HTERT RPE-1 (cell line): ENCODE results near the gene KIAA0586.
"Not testable (repeated sequence)": the region's sequence is repeated elsewhere in the genome, so short reads cannot be mapped to it uniquely, and the experiment has no call there.

Source experiments
- in situ Hi-C: fragments of 300-500 bp; cut with MboI; formaldehyde crosslinking; loops from 4 replicates; pipeline ENCODE4 v1.14.3; 2020; ENCODE audit warnings: low sequenced_read_pairs

The KIAA0586 gene

DNA sequence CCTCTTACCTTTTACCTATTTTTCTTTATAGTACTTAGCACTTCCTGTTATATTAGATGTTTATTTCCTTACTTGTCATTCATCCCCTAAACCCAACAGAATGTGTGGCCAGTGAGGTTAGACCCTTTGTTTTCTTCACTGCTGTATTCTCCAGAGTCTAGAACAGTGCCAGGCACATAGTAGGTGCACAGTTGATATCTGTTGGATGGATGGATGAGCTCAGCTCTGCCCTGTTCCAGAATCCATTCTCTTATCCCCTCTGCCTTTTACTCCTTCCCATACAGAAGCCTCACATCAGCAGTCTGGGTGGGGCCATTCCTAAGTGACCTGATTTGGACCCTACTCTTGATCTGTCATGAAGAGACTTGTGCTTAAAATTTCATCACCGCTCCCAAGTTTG, 115.7 kb downstream of the KIAA0586 start:
- in situ Hi-C loops, result no loop called here

DNA sequence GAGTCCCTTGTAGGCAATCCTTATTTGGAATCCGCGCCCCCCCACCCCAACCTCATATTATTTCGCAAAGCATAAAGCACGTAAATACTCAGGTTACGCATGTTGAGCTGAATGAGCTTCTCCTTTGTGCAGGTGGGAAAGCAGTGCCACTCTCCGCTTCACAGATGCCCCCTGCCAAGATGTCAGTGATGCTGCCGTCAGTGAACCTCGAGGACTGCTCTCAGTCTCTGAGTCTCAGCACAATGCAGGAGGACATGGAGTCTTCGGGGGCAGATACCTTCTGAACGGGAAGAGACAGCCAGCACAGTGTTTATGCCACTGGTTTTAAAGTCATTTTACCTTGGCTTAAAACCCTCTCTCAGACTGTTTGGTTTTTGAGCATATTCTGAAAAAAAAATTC, 120.1 kb downstream of the KIAA0586 start:
- in situ Hi-C loops, result no loop called here

DNA sequence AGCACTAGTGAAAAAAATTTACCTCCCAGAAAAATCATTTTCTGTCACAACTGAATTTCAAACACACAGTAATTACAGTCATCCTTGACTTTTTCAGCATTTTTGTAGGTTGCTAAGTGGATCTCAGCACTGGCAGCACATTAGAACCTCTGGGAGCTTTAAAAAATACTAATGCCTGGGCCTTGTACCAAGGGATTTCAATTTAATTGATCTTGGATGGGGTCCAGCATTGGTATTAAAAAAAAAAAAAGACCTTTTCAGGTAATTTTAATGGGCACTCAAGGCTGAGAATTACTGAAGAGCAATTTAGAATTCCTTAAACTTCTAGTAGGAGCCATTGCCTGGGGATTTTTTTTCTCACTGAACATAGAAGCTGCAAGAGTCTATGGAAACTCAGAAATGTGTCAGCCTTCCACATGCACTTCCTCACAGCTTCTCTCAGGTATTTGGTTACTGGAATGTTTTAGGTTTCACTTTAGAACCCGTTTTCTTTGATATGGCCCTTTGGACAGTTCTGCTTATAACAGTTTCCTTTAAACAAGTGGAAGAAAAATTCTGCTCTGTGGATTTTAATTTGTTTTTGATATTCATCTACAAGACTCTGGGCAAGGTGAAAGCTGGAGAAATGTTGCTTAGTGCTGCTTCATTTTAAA, 121.7 kb downstream of the KIAA0586 start:
- in situ Hi-C loops, result no loop called here

DNA sequence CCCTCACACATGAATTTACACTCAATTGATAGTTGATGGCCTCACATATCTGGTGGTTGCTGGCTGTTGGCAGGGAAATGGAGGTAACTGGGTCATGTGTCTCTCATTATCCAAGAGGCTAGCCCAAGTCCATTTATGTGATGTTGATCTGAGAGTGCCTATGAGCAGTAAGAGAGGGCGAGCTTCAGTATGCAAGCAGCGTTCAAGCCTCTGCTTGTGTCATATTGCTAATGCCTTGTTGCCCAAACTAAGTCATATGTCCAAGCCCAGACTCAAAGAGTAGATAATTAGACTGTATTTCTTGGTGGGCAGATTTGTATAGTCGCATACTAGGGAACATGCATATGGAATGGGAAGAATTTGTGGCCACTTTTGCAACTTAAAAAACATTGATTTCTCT, 126.4 kb downstream of the KIAA0586 start:
- in situ Hi-C loops, result no loop called here

DNA sequence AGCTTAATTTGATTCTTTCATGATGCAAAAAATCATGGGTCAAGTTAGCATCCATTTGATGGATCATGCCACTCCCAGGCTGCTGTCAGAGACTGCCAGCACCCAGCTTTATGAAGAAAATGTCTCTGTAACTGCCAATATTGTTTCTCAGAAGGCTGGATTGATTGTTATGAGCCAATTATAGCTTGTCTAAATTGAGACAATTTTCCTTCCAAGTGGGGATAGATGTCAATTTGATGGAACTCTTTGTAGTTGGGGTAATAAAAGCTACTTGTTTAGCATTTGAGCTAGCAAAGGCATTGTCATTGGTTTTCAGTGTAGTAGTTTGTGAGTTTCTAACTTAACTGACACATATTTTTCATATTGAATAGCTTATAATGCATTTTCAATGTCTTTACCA, 128.1 kb downstream of the KIAA0586 start:
- in situ Hi-C loops, result no loop called here

DNA sequence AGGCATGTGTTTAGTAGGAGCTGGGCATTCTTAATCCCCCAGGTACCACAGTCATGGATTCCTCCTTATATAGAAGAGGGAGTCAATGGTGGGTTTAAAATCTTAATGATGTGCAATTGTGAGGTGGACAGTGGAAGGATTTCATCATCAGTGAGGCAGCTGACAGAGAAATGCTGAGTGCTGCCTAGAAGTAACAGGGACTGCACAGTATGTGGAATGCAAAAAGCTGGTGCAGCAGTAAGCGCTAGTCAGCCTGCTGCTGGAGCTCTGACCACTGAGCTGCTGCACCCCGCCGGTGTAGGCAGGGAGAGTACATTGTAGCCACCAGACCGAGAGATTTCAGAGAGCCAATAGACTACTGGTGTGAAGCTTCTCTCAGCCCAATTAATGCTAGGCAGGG, 129.7 kb downstream of the KIAA0586 start:
- in situ Hi-C loops, result no loop called here

DNA sequence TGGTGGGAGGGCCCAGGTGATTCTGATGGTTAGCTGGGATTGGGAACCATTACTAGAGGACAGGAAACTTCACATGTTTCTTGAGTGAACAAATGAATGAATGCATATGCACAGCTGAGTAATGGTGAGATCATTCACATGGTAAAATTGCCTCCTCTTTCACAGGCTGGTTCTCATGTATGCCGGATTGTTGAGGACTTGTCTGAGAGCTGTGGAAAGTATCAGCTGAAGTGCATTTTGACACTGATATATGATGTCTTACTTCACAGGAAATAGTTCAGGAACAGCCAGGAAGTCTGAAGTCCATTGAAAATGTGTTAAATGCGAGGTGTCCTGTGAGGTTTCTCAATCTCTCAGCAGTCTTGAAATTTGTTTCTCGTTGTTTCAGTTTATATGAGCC, 132.7 kb downstream of the KIAA0586 start:
- in situ Hi-C loops, result no loop called here

DNA sequence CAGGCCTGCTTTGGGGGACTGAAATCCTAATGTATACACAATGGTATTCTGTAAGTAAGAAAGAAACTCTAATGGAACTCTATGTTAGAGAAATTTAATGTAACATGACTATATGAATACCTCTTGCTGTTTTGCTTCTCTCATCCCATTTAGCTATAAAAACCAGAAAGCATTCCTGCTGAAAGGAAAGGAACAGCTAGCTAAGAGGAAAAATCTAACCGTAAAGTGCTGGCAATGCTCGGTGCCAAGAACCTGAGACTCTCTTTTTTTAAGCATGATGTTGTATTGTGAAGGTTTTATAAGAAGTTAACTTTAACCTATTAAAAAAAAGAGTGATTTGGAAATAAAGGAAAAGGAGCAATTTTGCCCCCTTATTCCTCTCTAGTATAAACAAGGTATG, 134.6 kb downstream of the KIAA0586 start:
- in situ Hi-C loops, result no loop called here

DNA sequence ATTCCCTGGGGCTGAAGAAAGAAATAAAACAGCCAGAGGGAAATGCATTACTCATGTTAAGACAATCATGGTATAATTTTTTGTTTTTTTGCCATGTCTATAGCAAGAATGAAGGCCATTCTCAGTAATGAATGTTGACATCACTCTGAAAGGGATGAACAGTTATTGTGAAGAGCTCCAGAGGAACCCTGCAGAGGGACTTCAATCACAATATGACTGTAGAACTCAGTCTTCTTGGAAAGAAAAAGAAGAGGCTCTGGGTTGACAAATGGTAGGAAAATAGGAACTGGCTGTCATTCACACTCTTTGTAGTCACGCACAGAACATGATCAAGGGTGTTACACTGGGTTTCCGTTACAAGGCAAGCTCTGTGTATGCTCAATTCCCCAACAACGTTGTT, 136.5 kb downstream of the KIAA0586 start:
- in situ Hi-C loops, result no loop called here

DNA sequence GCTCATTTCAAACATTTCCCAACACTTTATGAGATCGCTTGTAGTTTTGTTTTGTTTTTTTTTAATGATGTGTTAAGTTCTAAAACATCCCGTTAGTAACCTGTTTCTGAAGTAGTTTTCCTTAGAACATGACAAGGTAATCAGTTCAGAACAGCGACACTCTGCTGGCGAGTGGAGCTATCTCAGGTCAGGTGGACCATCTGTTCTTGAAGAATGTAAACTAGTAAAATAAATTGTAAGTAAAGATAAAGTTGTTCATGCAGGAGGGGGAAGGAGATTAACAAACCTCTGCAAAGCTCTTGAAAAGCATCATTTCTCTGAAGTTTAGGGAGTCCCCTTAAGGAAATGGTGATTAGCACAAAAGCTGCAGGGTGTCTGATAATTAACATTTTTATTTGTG, 138.3 kb downstream of the KIAA0586 start:
- in situ Hi-C loops, result no loop called here

DNA sequence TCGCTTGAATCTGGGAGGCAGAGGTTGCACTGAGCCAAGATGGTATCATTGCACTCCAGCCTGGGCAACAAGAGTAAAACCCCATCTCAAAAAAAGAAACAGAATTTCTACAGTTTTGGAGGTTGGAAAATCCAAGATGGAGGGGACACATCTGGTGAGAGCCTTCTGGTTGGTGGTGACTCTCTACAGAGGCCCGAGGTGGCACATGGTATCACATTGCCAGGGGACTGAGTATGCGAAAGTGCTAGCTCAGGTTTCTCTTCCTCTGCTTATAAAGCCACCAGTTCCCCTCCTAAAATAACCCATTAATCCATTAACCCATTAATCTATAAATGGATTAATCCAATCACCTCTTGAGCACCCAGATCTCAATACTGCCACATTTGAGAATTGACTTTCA, 139.5 kb downstream of the KIAA0586 start:
- in situ Hi-C loops, result no loop called here

DNA sequence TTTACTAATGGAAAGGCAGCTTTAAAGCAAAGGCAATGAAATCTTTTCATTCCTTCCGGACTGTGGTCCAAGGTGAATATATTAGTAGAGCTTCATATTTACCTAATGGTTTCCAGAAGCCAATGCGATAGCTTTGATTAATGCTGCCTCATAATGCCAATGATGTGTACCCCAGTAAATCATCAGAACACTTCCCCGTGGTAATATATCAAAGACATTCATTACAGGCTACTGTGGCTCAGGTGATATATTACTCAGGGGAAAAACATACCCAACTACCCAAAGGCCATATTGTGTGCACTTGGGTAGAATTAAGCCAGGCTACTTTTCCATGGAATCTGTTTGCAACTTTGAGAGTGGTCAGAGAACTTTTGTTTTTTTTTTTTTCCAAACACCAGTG, 140.8 kb downstream of the KIAA0586 start:
- in situ Hi-C loops, result no loop called here

DNA sequence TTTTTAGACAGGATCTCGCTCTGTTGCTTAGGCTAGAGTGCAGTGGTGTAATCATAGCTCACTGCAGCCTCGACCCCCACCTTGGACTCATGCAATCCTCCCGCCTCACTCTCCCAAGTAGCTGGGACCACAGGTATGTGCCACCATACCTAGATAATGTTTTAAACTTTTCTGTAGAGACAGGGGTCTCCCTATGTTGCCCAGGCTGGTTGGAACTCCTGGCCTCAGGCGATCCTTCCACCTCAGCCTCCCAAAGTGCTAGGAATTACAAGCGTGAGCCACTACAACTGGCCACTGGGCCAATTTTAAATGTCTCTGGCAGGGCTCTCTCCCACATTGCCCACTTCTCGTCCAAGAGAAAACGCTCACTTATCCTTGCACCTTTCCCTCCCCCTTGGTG, 143.7 kb downstream of the KIAA0586 start:
- in situ Hi-C loops, result no loop called here

DNA sequence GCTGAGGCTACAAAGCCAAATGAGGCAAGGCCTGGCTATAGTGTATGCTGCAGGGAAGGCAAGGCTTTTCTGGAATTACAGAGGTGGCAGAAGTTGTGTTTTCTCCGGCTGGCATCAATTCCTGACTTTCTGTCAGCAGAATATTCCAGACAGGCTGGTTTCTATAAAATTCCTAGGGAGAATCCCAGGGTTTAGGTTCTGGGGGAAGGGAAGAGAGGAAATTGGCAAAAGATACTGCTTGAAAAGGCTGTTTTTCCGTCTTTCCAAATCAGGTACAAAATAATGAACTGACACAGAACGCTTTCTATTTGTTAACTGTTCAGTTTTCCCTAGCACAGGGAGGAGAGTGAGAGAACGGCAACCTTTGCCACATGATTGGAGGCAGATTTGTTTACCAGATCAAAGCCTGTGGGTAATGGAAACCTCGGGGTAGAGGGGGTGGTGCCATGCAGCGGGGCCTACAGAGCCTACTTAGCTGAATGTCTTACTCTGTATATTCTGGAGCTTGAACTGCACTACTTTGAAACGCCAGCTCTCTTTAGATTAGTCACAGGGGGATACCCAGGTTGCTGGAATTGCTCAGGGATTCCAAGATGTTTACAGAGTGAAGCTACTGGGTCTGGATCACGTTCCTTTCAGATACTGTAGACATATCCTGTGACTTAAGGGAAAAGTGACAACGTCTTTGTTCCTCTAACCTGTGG, 144.4 kb downstream of the KIAA0586 start:
- in situ Hi-C loops, result no loop called here

DNA sequence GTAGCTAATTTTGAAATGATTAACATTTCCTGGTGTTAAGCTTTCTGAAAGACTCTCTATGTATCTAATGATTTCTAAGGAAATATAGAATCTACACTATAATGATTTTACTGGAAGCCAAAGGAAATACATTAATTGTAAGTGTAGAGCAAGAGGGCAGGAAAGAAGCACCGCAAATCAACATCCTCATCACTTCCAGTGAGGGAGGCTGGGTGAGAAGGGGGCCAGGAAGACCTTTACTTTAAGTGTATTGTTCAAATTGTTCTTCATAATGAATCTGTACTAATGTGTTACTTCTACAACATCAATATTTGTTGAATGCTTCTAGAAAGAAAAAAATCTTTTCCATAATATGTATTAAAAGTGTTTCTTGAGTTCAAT, 144.9 kb downstream of the KIAA0586 start:
- in situ Hi-C loops, result no loop called here

DNA sequence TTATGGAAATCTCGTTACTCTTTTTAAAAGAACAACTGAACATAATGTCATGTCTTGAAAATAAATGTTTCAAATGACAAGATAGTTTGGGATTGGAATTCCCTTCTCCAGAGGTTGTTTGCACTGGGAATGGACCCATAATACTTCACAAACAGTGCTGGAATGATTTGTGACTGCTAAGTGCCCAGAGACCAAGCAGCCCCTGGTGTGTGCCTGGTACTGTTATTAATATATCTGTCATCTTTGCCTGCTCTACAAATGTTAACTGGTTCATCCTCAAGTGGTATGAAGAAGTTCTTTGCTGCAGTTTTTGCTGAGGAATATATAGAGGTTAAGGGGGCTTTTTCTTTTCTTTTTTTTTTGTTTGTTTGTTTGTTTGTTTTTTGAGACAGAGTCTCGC, 145.3 kb downstream of the KIAA0586 start:
- in situ Hi-C loops, result no loop called here

DNA sequence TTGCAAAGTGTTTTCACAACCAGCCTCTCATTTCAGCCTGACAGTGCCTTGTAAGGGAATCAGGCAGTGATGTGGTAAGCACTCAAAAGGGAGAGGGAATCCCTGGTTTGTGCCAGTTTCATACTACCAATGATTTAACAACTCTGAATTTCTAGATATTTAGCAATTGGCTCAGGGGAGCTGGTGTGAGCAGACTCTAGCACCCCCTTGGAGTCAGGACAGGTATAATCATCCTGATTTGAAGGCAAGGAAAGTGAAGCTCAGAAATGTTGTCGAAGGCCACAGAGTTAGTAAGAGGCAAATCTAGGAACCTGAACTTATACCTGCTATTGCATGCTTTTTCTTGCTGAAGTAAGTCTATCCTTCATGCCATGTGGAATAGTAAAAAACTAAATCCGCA, 147.1 kb downstream of the KIAA0586 start:
- in situ Hi-C loops, result no loop called here

DNA sequence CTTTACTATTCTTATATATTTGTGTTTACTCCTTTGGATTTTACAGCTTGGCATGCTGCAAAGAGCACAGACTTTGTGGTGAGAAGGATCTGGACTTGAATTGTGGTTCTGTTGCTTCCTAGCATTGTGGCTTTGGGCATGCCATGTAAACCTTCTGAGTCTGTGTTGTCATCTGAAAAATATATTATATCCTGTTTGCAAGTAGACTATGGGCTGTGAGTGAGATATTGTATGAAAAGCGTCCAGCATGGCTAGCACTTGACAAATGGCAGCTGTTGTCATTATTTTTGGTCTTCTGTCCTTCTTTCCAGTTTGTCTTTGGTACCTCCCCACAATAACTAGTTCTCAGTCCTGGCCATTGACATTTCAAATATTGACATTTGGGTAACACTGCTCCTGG, 148.4 kb downstream of the KIAA0586 start:
- in situ Hi-C loops, result no loop called here

DNA sequence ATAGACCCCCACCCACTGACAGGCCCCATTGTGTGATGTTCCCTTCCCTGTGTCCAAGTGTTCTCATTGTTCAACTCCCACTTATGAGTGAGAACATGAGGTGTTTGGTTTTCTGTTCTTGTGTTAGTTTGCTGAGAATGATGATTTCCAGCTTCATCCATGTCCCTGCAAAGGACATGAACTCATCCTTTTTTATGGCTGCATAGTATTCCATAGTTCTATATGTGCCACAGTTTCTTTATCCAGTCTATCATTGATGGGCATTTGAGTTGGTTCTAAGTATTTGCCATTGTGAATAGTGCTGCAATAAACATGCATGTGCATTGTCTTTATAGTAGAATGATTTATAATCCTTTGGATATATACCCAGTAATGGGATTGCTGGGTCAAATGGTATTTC, 152.5 kb downstream of the KIAA0586 start:
- in situ Hi-C loops, result not testable (repeated sequence)

DNA sequence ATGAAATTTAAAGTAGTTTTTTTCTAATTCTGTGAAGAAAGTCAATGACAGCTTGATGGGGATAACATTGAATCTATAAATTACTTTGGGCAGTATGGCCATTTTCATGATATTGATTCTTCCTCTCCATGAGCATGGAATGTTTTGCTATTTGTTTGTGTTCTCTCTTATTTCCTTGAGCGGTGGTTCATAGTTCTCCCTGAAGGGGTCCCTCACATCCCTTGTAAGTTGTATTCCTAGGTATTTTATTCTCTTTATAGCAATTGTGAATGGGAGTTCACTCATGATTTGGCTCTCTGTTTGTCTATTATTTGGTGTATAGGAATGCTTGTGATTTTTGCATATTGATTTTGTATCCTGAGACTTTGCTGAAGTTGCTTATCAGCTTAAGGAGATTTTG, 153.9 kb downstream of the KIAA0586 start:
- in situ Hi-C loops, result not testable (repeated sequence)

DNA sequence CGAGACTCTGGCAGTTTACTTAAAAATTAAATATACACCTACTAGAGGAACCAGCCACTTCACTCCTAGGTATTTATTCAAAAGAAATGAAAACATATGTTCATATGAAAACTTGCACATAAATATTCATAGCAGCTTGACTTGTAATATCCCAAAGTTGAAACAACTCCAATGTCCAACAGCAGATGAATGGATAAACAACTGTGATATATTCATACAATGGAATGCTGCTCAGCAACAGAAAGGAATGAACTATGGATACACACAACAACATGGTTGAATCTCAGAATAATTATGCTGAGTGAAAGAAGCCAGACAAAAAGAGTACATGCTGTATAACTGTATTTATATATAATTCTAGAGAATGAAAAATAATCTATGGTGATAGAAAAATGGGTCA, 156.9 kb downstream of the KIAA0586 start:
- in situ Hi-C loops, result no loop called here

DNA sequence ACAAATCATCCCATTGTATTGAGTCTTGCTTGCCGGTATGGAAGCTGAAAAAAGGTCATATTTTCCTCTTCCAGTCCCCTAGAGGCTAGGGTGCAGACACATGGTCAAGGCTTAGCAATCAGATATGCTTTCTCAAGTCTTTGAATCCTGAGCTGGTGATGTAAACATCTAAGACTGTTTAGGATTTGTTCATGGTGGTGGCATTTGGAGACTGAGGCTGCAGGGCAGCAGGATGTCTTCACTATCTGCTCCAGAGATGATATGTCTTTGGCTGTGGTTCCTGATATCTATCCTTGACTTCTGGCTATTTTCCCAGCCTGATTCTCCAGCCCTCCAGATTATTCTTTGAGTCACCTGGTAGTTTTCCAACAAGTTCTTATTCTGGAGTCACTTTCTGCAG, 159.8 kb downstream of the KIAA0586 start:
- in situ Hi-C loops, result no loop called here

DNA sequence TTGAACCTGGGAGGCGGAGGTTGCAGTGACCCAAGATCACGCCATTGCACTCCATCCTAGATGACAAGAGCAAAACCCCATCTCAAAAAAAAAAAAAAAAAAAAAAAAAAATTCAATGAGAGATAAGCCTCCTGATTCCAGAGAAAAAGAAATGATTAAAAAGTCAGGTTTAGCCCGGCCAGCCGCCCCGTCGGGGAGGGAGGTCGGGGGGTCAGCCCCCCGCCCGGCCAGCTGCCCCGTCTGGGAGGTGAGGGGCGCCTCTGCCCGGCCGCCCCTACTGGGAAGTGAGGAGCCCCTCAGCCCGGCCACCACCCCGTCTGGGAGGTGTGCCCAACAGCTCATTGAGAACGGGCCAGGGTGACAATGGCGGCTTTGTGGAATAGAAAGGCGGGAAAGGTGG, 160.8 kb downstream of the KIAA0586 start:
- in situ Hi-C loops, result not testable (repeated sequence)
